Right lobe of liver (tissue), 6 donors: Measurements from ENCODE around the gene EVPLL. TPM values are rescaled to one million over a fixed set of nuclear protein-coding genes. Genes with fewer than 3 reads are reported as not detected.
A peak's percentile ranks its signal among the peaks of the same experiment; 100 is the strongest.
"Not testable (repeated sequence)": the region's sequence is repeated elsewhere in the genome, so short reads cannot be mapped to it uniquely, and the experiment has no call there.

Experiments
- ATAC-seq, 4 donors: fragments of 200-7000 bp; cut with Tn5 transposase; one replicate each; pipeline ENCODE4 v1.9.1; 2020; ENCODE audit warnings: mild to moderate bottlenecking in 4 of 4, moderate library complexity in 4 of 4
- DNase-seq, 3 donors: peaks; one replicate each; pipeline ENCODE4 v3.0.0-alpha.2; 2020
- H3K27ac ChIP-seq, 3 donors: fragments of 200-600 bp; one replicate each; pipeline ENCODE4 v1.8.0; 2022
- H3K27me3 ChIP-seq, 2 donors: fragments of 200-600 bp; one replicate each; pipeline ENCODE4 v1.8.0; 2022
- H3K36me3 ChIP-seq, 4 donors: fragments of 200-600 bp; sonication (generic) in 1 of 4; one replicate each; pipeline versions ENCODE4 v1.5.1 to v1.8.0; 2017 to 2022; ENCODE audit warnings: control low read depth in 1 of 4
- H3K4me1 ChIP-seq, 4 donors: fragments of 200-600 bp; sonication (generic) in 1 of 4; one replicate each; pipeline versions ENCODE4 v1.5.1 to v1.8.0; 2017 to 2022; ENCODE audit warnings: control low read depth in 1 of 4
- H3K4me3 ChIP-seq, 3 donors: fragments of 200-600 bp; one replicate each; pipeline ENCODE4 v1.8.0; 2022
- H3K9me3 ChIP-seq, 4 donors: fragments of 200-600 bp; sonication (generic) in 1 of 4; one replicate each; pipeline versions ENCODE4 v1.5.1 to v1.8.0; 2017 to 2022; ENCODE audit warnings: control low read depth in 1 of 4
- CTCF ChIP-seq, 4 donors: fragments of 200-600 bp in 3 of 4; fragments of 450-650 bp in 1 of 4; IDR thresholded peaks; one replicate each; pipeline versions ENCODE4 v1.5.1 to v1.8.0; 2016 to 2022; ENCODE audit warnings: antibody characterized with exemption in 4 of 4, mild to moderate bottlenecking in 2 of 4
- POLR2A ChIP-seq: fragments of 450-650 bp; IDR thresholded peaks from one replicate; pipeline ENCODE4 v1.6.1; 2017; ENCODE audit warnings: antibody characterized with exemption, mild to moderate bottlenecking
- WGBS: methylation state at CpG from one replicate; pipeline ENCODE4 v1.1.6; 2018; ENCODE audit warnings: low coverage, low lambda C conversion rate; ENCODE audit not compliant: insufficient coverage; ENCODE audit errors: missing lambda C conversion rate; 5-methylcytosine and 5-hydroxymethylcytosine counted together
- intact Hi-C, 2 donors: fragments of 100-400 bp; cut with DNase I; formaldehyde crosslinking; loops; one replicate each; pipeline versions ENCODE4 v1.11.2 to v1.14.1; 2022
- long read RNA-seq: library from polyadenylated mRNA; unstranded; transcript quantifications from one replicate; pipeline ENCODE4 v2.0.0, GENCODE V29; 2019
- total RNA-seq, 6 experiments: library from RNA; depleted of rRNA in 2 of 6; stranded (reverse); fragments of >200 nt in 2 of 6; fragmentation: NEBNext Ultra II Directional in 3 of 6; extraction: Animal tissue kit (Norgen Biotek cat#: 25700) in 3 of 6; gene quantifications; one replicate each; pipeline versions ENCODE4 v1.1.0 to v1.2.4, GENCODE V29; 2016 to 2023
- donor health status: DM: no; HTN: yes; CAD: no.
- donor health status: DM: no; HTN: no; CAD: no.
- donor health status: DM: no; HTN: no; CAD: no.
- donor health status: DM: no; HTN: yes; CAD: no.
- donor health status: DM: no; HTN: yes; CAD: no.

Gene EVPLL
- 1 to 10 TPM in 3 of 6 experiments, under 1 TPM in 3; 0.46 to 1.6 (median 1.0) TPM for total RNA-seq
- long read RNA-seq, partial matches to known transcripts: 0 of 1 reads
- long read RNA-seq, other reads (novel, unspliced or antisense): 1 of 1 reads

GRCh38 chr17:18377437-18378204 is at the start of gene EVPLL:
Gene EVPLL, plus strand, starts transcription at chr17:18377778. Its CDS starts 3,160 bp downstream, at chr17:18380938.
- H3K27me3 ChIP-seq: no peaks in the 10 kb centered on the region
- peak in 2 of 4 donors; percentile 20 to 42 for TF ChIP-seq CTCF (IDR thresholded peaks at IDR 0.05)
- peak; percentile 47 for TF ChIP-seq POLR2A
- H3K4me1 ChIP-seq: peaks cover 0 to 16% (median 3%) of the 10 kb centered on the region in 4 donors
- H3K27ac ChIP-seq: peak within 1 kb of the TSS; percentile 22 to 92 (median 77)
- ATAC-seq (peak; percentile 85 to 91 (median 90)), DNase-seq (peak; percentile 77 to 94 (median 94))
- no peaks in the 10 kb centered on the region for H3K36me3 ChIP-seq
- WGBS: 40% methylated on average over 1 of the region's 20 CpGs
- peak within 1 kb of the TSS in 2 of 3 donors; percentile 10 to 11 for H3K4me3 ChIP-seq
- H3K9me3 ChIP-seq: no peaks in the 10 kb centered on the region
- intact Hi-C loops: no loop called here

GRCh38 chr17:18328643-18329204 is 48.9 kb upstream of the EVPLL start:
- Histone ChIP-seq H3K27me3 (no peaks in the 10 kb centered on the region), H3K9me3 (no peaks in the 10 kb centered on the region), H3K27ac (no peak overlapping the region), H3K36me3 (peaks cover 9 to 81% (median 39%) of the 10 kb centered on the region in 4 donors), H3K4me1 (no peaks in the 10 kb centered on the region), H3K4me3 (no peak overlapping the region)
- intact Hi-C loops: no loop called here
- ATAC-seq (no peak), DNase-seq (no peak)
- TF ChIP-seq CTCF (IDR thresholded peaks at IDR 0.05) (no peak), POLR2A (no peak)
- WGBS: 100% methylated on average over 1 of the region's 9 CpGs

GRCh38 chr17:18331879-18332278 is 45.7 kb upstream of the EVPLL start:
- H3K4me1 ChIP-seq: no peaks in the 10 kb centered on the region
- H3K27ac ChIP-seq: no peak overlapping the region
- no peaks in the 10 kb centered on the region for H3K9me3 ChIP-seq
- DNase-seq (no peak), ATAC-seq (peak in 1 of 4 donors; percentile 3)
- intact Hi-C loops: no loop called here
- H3K27me3 ChIP-seq: no peaks in the 10 kb centered on the region
- no peak overlapping the region for H3K4me3 ChIP-seq
- TF ChIP-seq CTCF (IDR thresholded peaks at IDR 0.05) (no peak), POLR2A (no peak)
- WGBS: 85% methylated on average over 2 of the region's 9 CpGs
- H3K36me3 ChIP-seq: peaks cover 9 to 100% (median 57%) of the 10 kb centered on the region in 4 donors

- ATAC-seq: no peak
Observed at GRCh38 chr17:18332909-18333489, 44.6 kb upstream of the EVPLL start.

GRCh38 chr17:18338158-18338557 is 39.4 kb upstream of the EVPLL start:
- DNase-seq, H3K4me3 ChIP-seq, H3K27ac ChIP-seq, H3K9me3 ChIP-seq, ATAC-seq, intact Hi-C loops, H3K27me3 ChIP-seq: not testable (repeated sequence)
- H3K36me3 ChIP-seq: peaks cover 0 to 87% (median 45%) of the 10 kb centered on the region in 4 donors
- H3K4me1 ChIP-seq: peaks cover 0 to 11% (median 0%) of the 10 kb centered on the region in 4 donors
- 80% methylated on average over 1 of the region's 25 CpGs for WGBS

More at GRCh38 chr17:18332909-18333489, 44.6 kb upstream of the EVPLL start:
- H3K36me3 ChIP-seq: peaks cover 9 to 93% (median 54%) of the 10 kb centered on the region in 4 donors
- no peak for DNase-seq
- H3K27me3 ChIP-seq: no peaks in the 10 kb centered on the region
- TF ChIP-seq POLR2A (no peak), CTCF (IDR thresholded peaks at IDR 0.05) (no peak)
- WGBS: 92% methylated on average over 2 of the region's 4 CpGs
- intact Hi-C loops: no loop called here
- H3K4me3 ChIP-seq: no peak overlapping the region
- no peak overlapping the region for H3K27ac ChIP-seq
- H3K4me1 ChIP-seq: no peaks in the 10 kb centered on the region
- H3K9me3 ChIP-seq: no peaks in the 10 kb centered on the region
